IgD-negative memory B cell (primary cell): ENCODE measurements around the gene PCGF3. TPM values are rescaled to one million over a fixed set of nuclear protein-coding genes. Genes with fewer than 3 reads are reported as not detected.
"Not testable (repeated sequence)": the region's sequence is repeated elsewhere in the genome, so short reads cannot be mapped to it uniquely, and the experiment has no call there.

Experiments
- H3K27ac Mint-ChIP-seq, 3 donors: one replicate each; pipeline ENCODE4 v1.8.0; 2020 to 2022; ENCODE audit warnings: mild to moderate bottlenecking in 3 of 3, mixed read lengths in 3 of 3, moderate library complexity in 1 of 3
- H3K27me3 Mint-ChIP-seq: one replicate; pipeline ENCODE4 v1.8.0; 2021; ENCODE audit warnings: mixed read lengths
- H3K36me3 Mint-ChIP-seq: one replicate; pipeline ENCODE4 v1.8.0; 2020; ENCODE audit warnings: mild to moderate bottlenecking, mixed read lengths
- H3K4me1 Mint-ChIP-seq, 3 donors: one replicate each; pipeline ENCODE4 v1.8.0; 2020 to 2022; ENCODE audit warnings: mixed read lengths in 3 of 3, mild to moderate bottlenecking in 1 of 3
- H3K4me3 Mint-ChIP-seq, 4 donors: one replicate each; pipeline ENCODE4 v1.8.0; 2020 to 2022; ENCODE audit warnings: mild to moderate bottlenecking in 4 of 4, mixed read lengths in 4 of 4, moderate library complexity in 3 of 4
- H3K9me3 Mint-ChIP-seq, 3 donors: one replicate each; pipeline ENCODE4 v1.8.0; 2020 to 2021; ENCODE audit warnings: mixed read lengths in 3 of 3, mild to moderate bottlenecking in 1 of 3
- polyA plus RNA-seq: library from polyadenylated mRNA; unstranded; fragments of 300-500 nt; fragmentation: Illumina TruSeq; gene quantifications from one replicate; pipeline ENCODE4 v1.2.3, GENCODE V29; 2021

PCGF3 gene
- polyA plus RNA-seq, 1 donor from 2014 or later, result 6.1 TPM

DNA sequence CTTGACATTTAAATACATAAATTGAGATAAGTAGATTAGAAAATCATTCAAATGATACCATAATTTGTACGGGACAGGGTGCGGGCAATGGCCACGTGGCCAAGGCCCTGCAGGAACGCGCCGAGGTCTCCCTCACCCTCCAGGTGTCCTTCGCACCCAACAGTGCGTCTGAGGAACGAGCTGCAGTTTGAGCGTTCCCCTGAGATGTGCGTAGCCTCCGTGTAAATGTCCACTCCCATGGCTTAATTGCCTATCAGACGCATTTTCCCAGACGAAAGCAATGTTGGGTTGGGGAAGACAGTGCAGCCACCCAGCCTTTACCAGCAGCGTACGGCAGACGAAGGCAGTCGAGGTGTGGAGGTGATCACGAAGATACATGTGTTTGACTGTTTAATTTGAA lies 63.9 kb downstream of the PCGF3 start:
- Mint-ChIP-seq H3K27ac (no peak overlapping the region), H3K27me3 (no peaks in the 10 kb centered on the region), H3K4me3 (no peak overlapping the region), H3K4me1 (peaks cover 2 to 11% (median 6%) of the 10 kb centered on the region in 3 donors), H3K36me3 (peaks cover 6% of the 10 kb centered on the region), H3K9me3 (no peaks in the 10 kb centered on the region)

DNA sequence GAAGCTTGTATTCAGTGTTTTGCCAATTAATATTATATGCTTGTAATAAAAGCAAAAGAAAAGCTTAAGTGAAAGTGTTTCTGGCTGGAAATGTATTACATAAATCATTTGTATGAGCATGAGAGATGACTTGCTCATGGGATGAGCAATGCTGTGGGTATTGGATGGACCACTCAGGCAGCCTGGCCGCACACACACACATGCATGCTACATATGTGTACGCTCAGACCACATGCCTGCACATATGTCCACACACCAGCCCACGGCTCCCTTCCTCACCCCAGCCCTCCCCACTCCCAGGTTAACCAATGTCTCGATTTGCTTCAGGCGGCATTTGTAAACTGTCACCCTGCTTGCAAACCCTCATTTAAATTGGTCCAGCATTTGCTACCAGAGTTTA lies 64.4 kb downstream of the PCGF3 start:
- Mint-ChIP-seq H3K27me3 (no peaks in the 10 kb centered on the region), H3K9me3 (no peaks in the 10 kb centered on the region), H3K4me3 (no peak overlapping the region), H3K27ac (no peak overlapping the region), H3K36me3 (peaks cover 6% of the 10 kb centered on the region), H3K4me1 (peaks cover 6 to 12% (median 9%) of the 10 kb centered on the region in 3 donors)

DNA sequence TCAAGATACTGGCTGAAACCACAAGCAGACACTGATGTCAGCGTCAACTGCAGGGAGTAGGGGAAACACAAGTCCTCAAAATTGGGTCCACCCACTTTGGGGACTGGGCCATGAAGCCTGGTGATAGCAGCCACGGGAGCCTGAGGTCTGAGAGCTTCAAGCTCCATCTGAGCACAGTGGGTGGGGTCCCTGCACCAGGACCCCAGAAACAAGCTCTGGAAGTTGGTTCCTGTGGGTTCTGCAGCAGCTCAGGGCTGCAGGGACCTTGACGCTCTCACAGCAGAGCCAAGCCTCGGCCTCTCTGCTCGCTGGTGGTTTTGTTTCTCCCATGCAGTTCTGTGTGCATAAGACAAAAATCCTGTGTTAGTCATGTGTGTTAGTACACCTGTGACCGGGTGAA lies 65.8 kb downstream of the PCGF3 start:
- H3K4me3 Mint-ChIP-seq, result peak overlapping the region in 1 of 4 donors; percentile 28
- no peak overlapping the region for H3K27ac Mint-ChIP-seq
- H3K4me1 Mint-ChIP-seq, result peaks cover 6 to 16% (median 13%) of the 10 kb centered on the region in 3 donors
- no peaks in the 10 kb centered on the region for H3K27me3 Mint-ChIP-seq
- H3K9me3 Mint-ChIP-seq, result no peaks in the 10 kb centered on the region
- peaks cover 9% of the 10 kb centered on the region for H3K36me3 Mint-ChIP-seq

DNA sequence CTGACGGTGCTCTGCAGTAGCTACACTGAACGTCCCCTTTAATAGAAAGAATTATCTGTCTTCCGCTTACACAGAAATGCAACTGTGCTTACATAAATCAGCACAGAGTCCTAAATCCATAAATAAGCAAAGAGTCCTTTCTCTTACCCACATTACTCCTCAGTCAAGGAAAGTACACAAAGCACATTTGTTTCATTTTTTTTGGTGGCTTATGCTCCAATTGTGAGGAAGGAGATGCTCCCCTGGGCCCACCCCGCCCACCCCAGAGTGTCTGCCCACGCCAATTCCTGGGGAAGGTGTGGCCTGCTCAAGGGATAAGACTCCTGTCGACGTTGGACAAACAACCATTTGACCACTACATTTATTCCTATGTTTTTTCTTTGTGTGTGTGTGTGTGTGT lies 66.5 kb downstream of the PCGF3 start:
- Mint-ChIP-seq H3K36me3 (peaks cover 9% of the 10 kb centered on the region), H3K27ac (no peak overlapping the region), H3K4me1 (peaks cover 9 to 20% (median 13%) of the 10 kb centered on the region in 3 donors), H3K27me3 (no peaks in the 10 kb centered on the region), H3K9me3 (no peaks in the 10 kb centered on the region), H3K4me3 (peak overlapping the region in 1 of 4 donors; percentile 44)

DNA sequence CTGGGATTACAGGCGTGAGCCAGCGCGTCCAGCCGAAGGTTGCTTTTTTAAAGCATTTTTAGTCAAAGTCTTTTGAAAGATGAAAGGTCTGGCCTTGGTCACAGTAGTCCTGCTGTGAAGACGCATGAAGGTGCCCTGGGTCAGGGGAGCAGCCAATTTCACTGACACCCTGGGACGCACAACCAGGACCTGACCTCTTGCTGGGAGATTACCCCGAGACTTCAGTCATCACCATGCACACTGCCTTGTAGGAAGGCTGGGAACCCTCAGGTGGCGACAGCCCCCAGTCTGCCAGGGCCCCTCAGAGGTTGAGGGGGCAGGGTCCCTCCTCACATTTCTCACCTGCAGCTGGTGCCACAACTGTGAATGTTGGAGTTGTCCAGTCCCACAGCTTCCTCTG lies 67.1 kb downstream of the PCGF3 start:
- no peak overlapping the region for H3K4me3 Mint-ChIP-seq
- peaks cover 11 to 23% (median 18%) of the 10 kb centered on the region in 3 donors for H3K4me1 Mint-ChIP-seq
- no peak overlapping the region for H3K27ac Mint-ChIP-seq
- H3K36me3 Mint-ChIP-seq, result peaks cover 11% of the 10 kb centered on the region
- H3K9me3 Mint-ChIP-seq, result no peaks in the 10 kb centered on the region
- H3K27me3 Mint-ChIP-seq, result no peaks in the 10 kb centered on the region

DNA sequence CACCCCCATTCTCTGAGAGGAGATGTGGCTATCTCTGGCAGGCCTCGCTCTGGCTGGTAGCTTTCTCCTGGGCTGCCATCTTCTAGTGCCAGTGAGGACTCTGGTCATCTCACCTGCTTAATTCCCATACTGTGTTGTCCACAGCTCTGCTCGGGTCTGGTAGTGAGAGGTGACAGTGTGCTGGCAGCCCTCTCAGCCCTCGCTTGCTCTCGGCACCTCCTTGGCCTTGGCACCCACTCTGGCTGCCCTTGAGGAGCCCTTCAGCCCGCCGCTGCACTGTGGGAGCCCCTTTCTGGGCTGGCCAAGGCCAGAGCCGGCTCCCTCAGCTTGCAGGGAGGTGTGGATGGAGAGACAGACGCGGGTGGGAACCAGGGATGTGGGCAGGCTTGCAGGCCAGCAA lies 67.6 kb downstream of the PCGF3 start:
- Mint-ChIP-seq H3K9me3 (no peaks in the 10 kb centered on the region), H3K27me3 (no peaks in the 10 kb centered on the region), H3K27ac (no peak overlapping the region), H3K36me3 (peaks cover 11% of the 10 kb centered on the region), H3K4me3 (no peak overlapping the region), H3K4me1 (peaks cover 11 to 24% (median 22%) of the 10 kb centered on the region in 3 donors)

DNA sequence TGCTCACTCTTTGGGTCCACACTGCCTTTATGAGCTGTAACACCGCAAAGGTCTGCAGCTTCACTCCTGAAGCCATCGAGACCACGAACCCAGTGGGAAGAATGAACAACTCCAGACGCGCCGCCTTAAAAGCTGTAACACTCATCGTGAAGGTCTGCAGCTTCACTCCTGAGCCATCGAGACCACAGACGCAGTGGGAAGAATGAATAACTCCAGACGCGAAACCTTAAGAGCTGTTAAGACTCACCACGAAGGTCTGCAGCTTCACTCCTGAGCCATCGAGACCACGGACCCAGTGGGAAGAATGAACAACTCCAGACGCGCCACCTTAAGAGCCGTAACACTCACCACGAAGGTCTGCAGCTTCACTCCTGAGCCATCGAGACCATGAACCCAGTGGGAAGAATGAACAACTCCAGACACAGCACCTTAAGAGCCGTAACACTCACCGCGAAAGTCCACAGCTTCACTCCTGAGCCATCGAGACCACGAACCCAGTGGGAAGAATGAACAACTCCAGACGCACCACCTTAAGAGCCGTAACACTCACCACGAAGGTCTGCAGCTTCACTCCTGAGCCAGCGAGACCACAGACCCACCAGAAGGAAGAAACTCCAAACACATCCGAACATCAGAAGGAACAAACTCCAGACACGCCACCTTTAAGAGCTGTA lies 68.9 kb downstream of the PCGF3 start:
- peaks cover 11 to 26% (median 24%) of the 10 kb centered on the region in 3 donors for H3K4me1 Mint-ChIP-seq
- not testable (repeated sequence) for H3K27me3 Mint-ChIP-seq, H3K4me3 Mint-ChIP-seq, H3K9me3 Mint-ChIP-seq
- H3K36me3 Mint-ChIP-seq, result peaks cover 11% of the 10 kb centered on the region
- H3K27ac Mint-ChIP-seq, result peak overlapping the region in 2 of 3 donors; percentile 39 to 73

DNA sequence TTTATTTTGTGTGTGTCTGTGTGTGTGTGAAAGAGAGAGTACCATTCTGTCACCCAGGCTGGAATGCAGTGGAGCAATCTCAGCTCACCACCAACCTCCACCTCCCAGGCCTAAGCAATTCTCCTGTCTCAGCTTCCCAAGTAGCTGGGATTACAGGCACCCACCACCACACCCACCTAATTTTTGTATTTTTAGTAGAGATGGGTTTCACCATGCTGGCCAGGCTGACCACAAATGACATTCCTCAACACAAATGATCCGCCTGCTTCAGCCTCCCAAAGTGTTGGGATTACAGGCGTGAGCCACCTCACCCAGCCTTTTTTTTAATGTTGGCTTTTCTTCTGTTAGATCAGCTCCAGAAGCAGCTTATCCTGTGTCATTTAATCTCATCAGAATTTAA lies 69.9 kb downstream of the PCGF3 start:
- Mint-ChIP-seq H3K4me1 (peaks cover 18 to 34% (median 24%) of the 10 kb centered on the region in 3 donors), H3K27ac (peak overlapping the region in 1 of 3 donors; percentile 68), H3K4me3 (peak overlapping the region in 1 of 4 donors; percentile 21)
- H3K27me3 Mint-ChIP-seq, H3K36me3 Mint-ChIP-seq, H3K9me3 Mint-ChIP-seq: not testable (repeated sequence)

DNA sequence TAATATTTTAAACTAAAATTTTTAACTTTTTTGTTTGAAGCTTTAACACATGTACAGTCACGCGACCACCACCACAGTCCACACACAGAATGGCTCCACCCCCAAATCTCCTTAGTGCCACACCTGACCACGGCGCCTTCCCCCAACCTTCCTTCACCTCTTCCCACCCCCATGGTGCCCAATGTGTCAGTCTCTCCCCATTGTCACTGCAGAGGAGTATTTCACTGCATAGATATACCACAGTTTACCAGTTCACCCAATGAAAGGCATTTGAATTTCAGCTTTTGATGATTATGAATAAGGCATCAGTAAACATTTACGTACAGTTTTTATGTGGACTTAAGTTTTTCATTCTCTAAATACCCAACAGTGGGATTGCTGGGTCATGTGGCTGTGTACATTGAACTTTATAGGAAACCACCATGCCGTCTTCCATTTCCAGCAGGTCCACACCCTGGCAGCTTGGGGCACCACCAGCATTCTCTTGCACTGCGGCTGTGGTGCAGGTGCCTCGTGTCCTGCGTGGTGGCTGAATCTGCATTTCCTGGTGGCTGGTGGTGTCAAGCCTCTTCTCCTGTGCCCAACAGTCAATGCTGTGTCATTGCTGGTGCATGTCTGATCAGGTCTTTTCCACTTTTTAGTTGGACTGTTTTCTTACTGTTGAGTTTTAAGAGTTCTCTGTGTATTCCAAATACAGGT lies 71.3 kb downstream of the PCGF3 start:
- Mint-ChIP-seq H3K9me3 (no peaks in the 10 kb centered on the region), H3K4me1 (peaks cover 21 to 37% (median 24%) of the 10 kb centered on the region in 3 donors), H3K36me3 (peaks cover 9% of the 10 kb centered on the region), H3K27ac (peak overlapping the region in 1 of 3 donors; percentile 10), H3K4me3 (no peak overlapping the region), H3K27me3 (no peaks in the 10 kb centered on the region)

DNA sequence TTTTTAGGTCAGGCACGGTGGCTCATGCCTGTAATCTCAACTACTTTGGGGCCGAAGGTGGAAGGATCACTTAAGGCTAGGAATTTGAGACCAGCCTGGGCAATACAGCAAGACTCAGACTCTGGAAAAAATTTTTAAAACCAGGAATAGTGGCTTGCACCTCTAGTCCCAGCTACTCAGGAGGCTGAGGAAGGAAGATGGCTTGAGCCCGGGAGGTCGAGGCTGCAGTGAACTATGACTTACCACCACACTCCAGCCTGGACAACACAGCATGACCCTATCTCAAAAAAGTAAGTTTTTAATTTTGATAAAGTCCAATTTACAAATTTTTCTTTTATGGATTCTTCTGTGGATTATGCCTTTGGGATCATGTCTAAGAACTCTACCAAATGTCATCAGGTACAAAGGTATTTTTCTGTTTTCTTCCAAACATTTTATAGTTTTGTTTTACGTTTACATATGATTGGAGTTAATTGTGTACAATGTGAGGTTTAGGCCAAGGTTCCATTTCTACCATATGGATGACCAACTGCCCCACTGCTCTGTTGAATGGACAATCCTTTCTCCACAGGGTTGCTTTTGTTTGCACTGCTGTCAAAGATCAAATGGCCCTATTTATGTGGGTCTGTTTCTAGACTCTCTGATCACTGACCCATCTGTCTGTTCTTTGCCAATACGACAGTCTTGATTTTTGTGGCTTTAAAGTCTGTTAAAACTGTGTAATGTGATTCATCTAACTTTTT lies 72.1 kb downstream of the PCGF3 start:
- H3K27ac Mint-ChIP-seq, result peak overlapping the region in 1 of 3 donors; percentile 35
- H3K27me3 Mint-ChIP-seq, result no peaks in the 10 kb centered on the region
- H3K4me3 Mint-ChIP-seq, result peak overlapping the region in 1 of 4 donors; percentile 97
- H3K9me3 Mint-ChIP-seq, result no peaks in the 10 kb centered on the region
- peaks cover 9% of the 10 kb centered on the region for H3K36me3 Mint-ChIP-seq
- peaks cover 24 to 39% (median 25%) of the 10 kb centered on the region in 3 donors for H3K4me1 Mint-ChIP-seq

DNA sequence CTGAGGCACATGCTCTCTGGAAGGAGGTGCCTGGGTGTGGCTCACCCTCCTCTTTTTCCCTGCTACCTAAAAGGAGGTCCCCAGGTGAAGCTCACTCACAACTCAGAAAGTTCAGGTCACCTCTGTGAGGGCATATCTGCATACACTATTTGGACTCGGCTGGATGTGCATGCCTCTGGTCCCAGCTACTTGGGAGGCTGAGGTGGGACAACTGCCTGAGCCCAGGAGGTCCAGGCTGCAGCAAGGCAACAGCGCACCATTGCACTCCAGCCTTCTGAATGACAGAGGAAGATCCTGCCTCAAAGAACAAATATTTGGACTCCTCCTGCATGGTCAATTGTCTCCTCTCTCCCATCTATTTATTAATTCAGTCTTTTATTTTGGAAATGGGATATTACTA lies 73.9 kb downstream of the PCGF3 start:
- Mint-ChIP-seq H3K9me3 (peaks cover 0 to under 1% (median 0%) of the 10 kb centered on the region in 3 donors), H3K27me3 (peaks cover 6% of the 10 kb centered on the region), H3K4me3 (peak overlapping the region; percentile 70 to 97 (median 88)), H3K36me3 (peaks cover 7% of the 10 kb centered on the region), H3K4me1 (peaks cover 22 to 34% (median 25%) of the 10 kb centered on the region in 3 donors), H3K27ac (peak overlapping the region in 2 of 3 donors; percentile 63 to 83)

DNA sequence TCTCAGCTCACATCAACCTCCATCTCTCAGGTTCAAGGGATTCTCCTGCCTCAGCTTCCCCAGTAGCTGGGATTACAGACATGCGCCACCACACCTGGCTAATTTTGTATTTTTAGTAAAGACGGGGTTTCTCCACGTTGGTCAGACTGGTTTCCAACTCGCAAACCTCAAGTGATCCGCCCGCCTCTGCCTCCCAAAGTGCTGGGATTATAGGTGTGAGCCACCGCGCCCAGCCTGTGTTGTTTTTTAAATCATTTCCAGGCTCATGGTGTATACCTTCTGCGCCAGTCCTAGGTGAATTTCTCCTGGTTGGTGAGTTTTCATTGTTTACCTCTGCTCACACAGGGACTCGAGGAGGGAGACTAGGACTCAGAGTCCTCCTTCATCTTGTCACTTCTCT lies 74.6 kb downstream of the PCGF3 start:
- H3K9me3 Mint-ChIP-seq, H3K36me3 Mint-ChIP-seq: not testable (repeated sequence)
- Mint-ChIP-seq H3K27me3 (peaks cover 13% of the 10 kb centered on the region), H3K4me1 (peaks cover 19 to 33% (median 21%) of the 10 kb centered on the region in 3 donors), H3K27ac (peak overlapping the region; percentile 63 to 98 (median 85)), H3K4me3 (peak overlapping the region; percentile 90 to 97 (median 96))

DNA sequence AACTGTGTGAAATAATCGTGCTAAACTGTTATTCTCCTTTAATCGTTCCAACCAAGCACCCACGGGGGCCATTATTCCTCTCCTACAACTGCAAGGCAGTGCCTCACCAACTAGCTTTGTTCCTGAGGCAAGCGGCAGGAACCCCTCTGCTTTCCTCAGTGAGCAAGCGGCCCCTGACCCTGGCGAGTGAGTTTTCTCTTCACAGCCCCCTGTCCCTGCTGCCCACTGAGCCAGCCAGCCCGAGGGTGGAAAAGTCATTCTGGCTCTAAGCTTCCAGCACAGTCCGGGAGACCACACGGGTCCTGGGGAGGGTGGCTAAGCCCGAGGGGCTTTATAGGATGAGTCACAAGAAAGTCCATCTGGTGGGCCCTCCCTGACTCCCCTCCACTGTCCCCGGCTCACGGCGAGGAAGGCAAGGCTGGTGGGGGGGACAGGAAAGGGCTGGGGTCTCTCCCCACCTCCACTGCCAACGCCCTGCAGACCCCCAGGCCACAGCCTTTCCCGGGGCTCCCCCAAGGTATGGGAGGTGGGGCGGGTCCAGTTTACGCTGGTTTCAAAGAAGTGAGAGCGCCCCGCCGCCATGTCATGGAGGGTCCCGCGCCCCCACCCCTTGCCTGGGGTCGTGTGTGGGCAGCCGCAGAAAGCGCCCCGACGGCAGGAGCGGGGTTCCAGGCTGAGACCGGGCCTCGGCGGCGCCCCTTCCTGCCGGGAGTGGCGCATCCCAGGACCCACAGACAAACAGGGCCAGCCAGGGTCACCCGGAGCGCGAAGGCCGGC lies 75.3 kb downstream of the PCGF3 start:
- Mint-ChIP-seq H3K36me3 (peaks cover 5% of the 10 kb centered on the region), H3K4me1 (peaks cover 20 to 32% (median 20%) of the 10 kb centered on the region in 3 donors), H3K27ac (peak overlapping the region; percentile 96 to 99 (median 98)), H3K4me3 (peak overlapping the region; percentile 90 to 97 (median 96)), H3K27me3 (peaks cover 18% of the 10 kb centered on the region), H3K9me3 (peaks cover 0 to 2% (median 0%) of the 10 kb centered on the region in 3 donors)

DNA sequence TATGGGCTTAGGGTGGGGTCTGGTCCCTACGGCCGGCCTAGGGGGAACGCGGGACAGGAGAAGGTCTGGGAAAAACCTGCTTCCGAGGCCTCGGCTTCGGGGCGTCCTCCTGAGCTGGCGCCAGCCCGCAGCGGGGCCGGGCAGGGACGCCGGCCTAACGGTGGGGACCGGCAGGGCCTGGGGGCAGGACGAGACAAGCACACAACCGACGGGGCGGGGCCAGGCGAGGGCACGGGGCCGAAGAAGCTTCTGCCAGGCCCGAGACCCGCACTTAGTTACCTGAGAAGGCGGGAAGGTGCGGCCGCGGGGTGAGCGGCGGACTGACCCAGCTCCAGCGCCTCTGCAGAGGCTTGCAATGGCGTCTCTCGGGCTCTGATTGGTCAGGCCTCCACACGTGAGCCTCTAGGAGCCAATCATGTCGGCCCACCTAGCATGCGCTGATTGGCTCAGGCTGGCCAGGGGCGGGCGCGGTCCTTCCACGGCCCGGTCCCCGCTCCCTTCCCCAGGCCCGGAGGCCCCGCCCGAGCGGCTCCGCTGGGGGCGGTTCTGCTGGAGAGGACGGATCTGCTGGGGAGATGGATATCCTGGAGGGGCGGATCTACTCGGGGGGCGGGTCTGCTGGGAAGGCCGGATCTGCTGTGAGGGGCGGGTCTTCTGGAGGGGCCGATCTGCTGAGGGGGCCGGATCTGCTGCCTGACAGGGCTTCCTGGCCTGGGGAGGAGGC lies 76.0 kb downstream of the PCGF3 start:
- Mint-ChIP-seq H3K27ac (peak overlapping the region; percentile 96 to 99 (median 98)), H3K4me3 (peak overlapping the region; percentile 90 to 97 (median 96)), H3K4me1 (peaks cover 18 to 28% (median 20%) of the 10 kb centered on the region in 3 donors), H3K9me3 (peaks cover 0 to 2% (median 0%) of the 10 kb centered on the region in 3 donors), H3K36me3 (peaks cover 4% of the 10 kb centered on the region), H3K27me3 (peaks cover 18% of the 10 kb centered on the region)
